NT2/D1 (cell line): ENCODE results near the gene SLC38A10.

Source experiments
- SUZ12 ChIP-seq: IDR thresholded peaks from 2 replicates; pipeline ENCODE4 v1.6.1; 2011; ENCODE audit not compliant: insufficient read length, insufficient read depth; ENCODE audit errors: extremely low read depth
- YY1 ChIP-seq: IDR thresholded peaks from 2 replicates; pipeline ENCODE4 v1.6.1; 2011; ENCODE audit not compliant: insufficient read length, insufficient read depth
- ZNF274 ChIP-seq: IDR thresholded peaks from 2 replicates; pipeline ENCODE4 v1.6.1; 2011; ENCODE audit warnings: mild to moderate bottlenecking, low read depth, low read length

GRCh38 chr17:81285179-81285878 is 9.8 kb downstream of the SLC38A10 start:
- no peak for TF ChIP-seq ZNF274
- no peak for TF ChIP-seq YY1
- no peak for TF ChIP-seq SUZ12
